Liver (tissue), 3 donors: Measurements from ENCODE around the gene TPD52L2.

ENCODE experiments used
- EGR1 ChIP-seq, 2 donors: IDR thresholded peaks; 2 replicates each; pipeline ENCODE4 v1.6.1; 2016 to 2018; ENCODE audit warnings: antibody characterized with exemption in 2 of 2, low read depth in 2 of 2
- GABPA ChIP-seq, 2 donors: IDR thresholded peaks in 1 of 2; conservative IDR thresholded peaks in 1 of 2; 2 replicates each; pipeline ENCODE4 v1.6.1; 2016; ENCODE audit warnings: antibody characterized with exemption in 2 of 2, mild to moderate bottlenecking in 1 of 2, moderate library complexity in 1 of 2
- RAD21 ChIP-seq, 2 donors: IDR thresholded peaks; 2 replicates each; pipeline ENCODE4 v1.6.1; 2016; ENCODE audit warnings: antibody characterized with exemption in 2 of 2, mild to moderate bottlenecking in 2 of 2
- REST ChIP-seq: IDR thresholded peaks from 2 replicates; pipeline ENCODE4 v1.6.1; 2016; ENCODE audit warnings: antibody characterized with exemption, mild to moderate bottlenecking
- TF ChIP-seq, protein P1 (sequence below): fragments of 150-350 bp; IDR thresholded peaks from 2 replicates; pipeline ENCODE4 v1.5.1; 2017; ENCODE audit warnings: improper control_type of control experiment, low read depth, low read length; ENCODE audit not compliant: missing input control
- donor health status: healthy.
- donor health status: healthy.

DNA sequence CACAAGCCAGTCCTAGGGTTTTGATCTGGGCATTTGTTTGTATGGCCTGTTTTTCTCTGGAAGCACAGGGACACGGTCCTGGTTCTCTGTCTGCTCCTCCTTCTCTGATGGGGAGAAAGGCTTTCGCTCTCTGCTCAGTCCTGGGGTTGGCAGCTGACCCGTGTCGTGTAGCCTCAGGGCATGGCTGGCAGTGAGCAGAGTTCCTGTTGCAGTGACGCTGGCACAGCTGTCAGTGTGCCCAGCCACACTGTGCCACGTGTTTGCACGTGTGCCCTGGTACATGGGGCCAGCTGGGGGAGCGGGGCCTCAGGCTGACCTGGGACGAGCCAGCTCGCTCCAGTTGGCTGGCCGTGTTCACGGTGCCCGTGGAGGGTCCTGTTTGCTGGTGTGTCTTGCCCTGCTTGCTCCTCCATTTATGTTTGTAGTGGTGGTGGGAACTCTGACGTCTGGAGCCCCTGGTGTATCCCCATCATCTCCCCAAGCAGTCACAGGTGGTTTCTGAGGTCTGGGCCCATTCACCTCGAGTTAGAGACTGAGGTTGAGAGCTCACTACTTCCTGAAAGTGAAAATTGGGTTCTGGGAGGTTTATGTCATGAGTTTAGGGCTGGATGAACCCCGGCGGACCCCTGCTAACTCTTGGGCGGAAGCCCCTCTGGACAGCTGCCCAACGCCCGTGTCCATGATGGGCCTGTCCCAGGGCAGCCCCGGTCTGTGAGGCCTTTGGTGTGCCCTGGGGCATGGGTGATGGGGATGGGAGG is 19.6 kb downstream of the TPD52L2 start:
- TF ChIP-seq, protein P1, sequence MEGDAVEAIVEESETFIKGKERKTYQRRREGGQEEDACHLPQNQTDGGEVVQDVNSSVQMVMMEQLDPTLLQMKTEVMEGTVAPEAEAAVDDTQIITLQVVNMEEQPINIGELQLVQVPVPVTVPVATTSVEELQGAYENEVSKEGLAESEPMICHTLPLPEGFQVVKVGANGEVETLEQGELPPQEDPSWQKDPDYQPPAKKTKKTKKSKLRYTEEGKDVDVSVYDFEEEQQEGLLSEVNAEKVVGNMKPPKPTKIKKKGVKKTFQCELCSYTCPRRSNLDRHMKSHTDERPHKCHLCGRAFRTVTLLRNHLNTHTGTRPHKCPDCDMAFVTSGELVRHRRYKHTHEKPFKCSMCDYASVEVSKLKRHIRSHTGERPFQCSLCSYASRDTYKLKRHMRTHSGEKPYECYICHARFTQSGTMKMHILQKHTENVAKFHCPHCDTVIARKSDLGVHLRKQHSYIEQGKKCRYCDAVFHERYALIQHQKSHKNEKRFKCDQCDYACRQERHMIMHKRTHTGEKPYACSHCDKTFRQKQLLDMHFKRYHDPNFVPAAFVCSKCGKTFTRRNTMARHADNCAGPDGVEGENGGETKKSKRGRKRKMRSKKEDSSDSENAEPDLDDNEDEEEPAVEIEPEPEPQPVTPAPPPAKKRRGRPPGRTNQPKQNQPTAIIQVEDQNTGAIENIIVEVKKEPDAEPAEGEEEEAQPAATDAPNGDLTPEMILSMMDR, result no peak
- no peak for TF ChIP-seq EGR1 (IDR thresholded peaks at IDR 0.05; ENCODE audit: low read depth in 2 of 2)
- no peak for TF ChIP-seq RAD21 (IDR thresholded peaks at IDR 0.05)
- TF ChIP-seq REST, result peak; percentile 47
- peak in 1 of 2 donors; percentile 44 for TF ChIP-seq GABPA (IDR thresholded peaks at IDR 0.05 in 1 of 2, conservative IDR thresholded peaks at IDR 0.05 in 1 of 2)
